Activated CD4-positive, alpha-beta T cell treated with anti-CD3 and anti-CD28 coated beads, Interleukin-2, amount 50 U/mL, for 1 hour (primary cell): ENCODE results near the gene FMN2.

Experiments
- DNase-seq: peaks from one replicate; pipeline ENCODE4 v3.0.0-alpha.2; 2020

Gene FMN2

GRCh38 chr1:240503036-240503435, 411.4 kb downstream of the FMN2 start:
- no peak for DNase-seq

GRCh38 chr1:240503558-240503957, 411.9 kb downstream of the FMN2 start:
- DNase-seq, result no peak

- no peak for DNase-seq
These were observed 414.5 kb downstream of the FMN2 start for GRCh38 chr1:240506176-240506575.

GRCh38 chr1:240508201-240508600, 416.5 kb downstream of the FMN2 start:
- no peak for DNase-seq

- DNase-seq, result no peak
These were observed 417.3 kb downstream of the FMN2 start for GRCh38 chr1:240508950-240509349.

- no peak for DNase-seq
These were observed 420.1 kb downstream of the FMN2 start for GRCh38 chr1:240511789-240512188.

GRCh38 chr1:240515505-240515904, 423.8 kb downstream of the FMN2 start:
- no peak for DNase-seq

GRCh38 chr1:240516069-240516468, 424.4 kb downstream of the FMN2 start:
- DNase-seq, result no peak

- no peak for DNase-seq
These were observed 426.2 kb downstream of the FMN2 start for GRCh38 chr1:240517891-240518290.

- DNase-seq, result no peak
These were observed 430.6 kb downstream of the FMN2 start for GRCh38 chr1:240522122-240522822.

- no peak for DNase-seq
These were observed 432.8 kb downstream of the FMN2 start for GRCh38 chr1:240524356-240525069.
